HepG2 (cell line): ENCODE measurements around the gene GJB6. TPM values are rescaled to one million over a fixed set of nuclear protein-coding genes. Genes with fewer than 3 reads are reported as not detected.
A peak's percentile ranks its signal among the peaks of the same experiment; 100 is the strongest.

Source experiments
- ATAC-seq: fragments of 200-7000 bp; cut with Tn5 transposase; 3 replicates; pipeline ENCODE4 v1.9.1; 2020; ENCODE audit warnings: mild to moderate bottlenecking, moderate library complexity
- BruUV-seq: library from RNA; stranded (reverse); fragments of 400-500 nt; replicated peaks from 2 replicates; lab custom pipeline; 2021; lab: Mats Ljungman, UMichigan
- CTCF ChIA-PET: fragments of 300-600 bp; formaldehyde crosslinking; extraction: SDS; loops from one replicate; lab custom pipeline; 2021; ENCODE audit warnings: low total read pairs, inconsistent platforms, low intra/inter-chr PET ratio; lab: Yijun Ruan, JAX
- POLR2A ChIA-PET: fragments of 350-600 bp; sonication (Branson Sonifier 250); formaldehyde crosslinking; loops from one replicate; lab custom pipeline; 2020; ENCODE audit warnings: antibody characterized with exemption, inconsistent platforms; lab: Yijun Ruan, JAX
- DNase-seq: peaks from one replicate; pipeline ENCODE4 v3.0.0-alpha.2; 2015; ENCODE audit warnings: low spot score
- FAIRE-seq: peaks from 3 replicates; lab custom pipeline; 2011; peaks lifted over from hg19 to GRCh38; lab: Jason Lieb, UNC
- H2AFZ ChIP-seq: one replicate; pipeline ENCODE4 v1.6.1; 2011; ENCODE audit warnings: low read length, inconsistent platforms
- H3K27ac ChIP-seq: fragments of 300-600 bp; 3 replicates; pipeline ENCODE4 v1.8.0; 2011; ENCODE audit warnings: mixed run types, mild to moderate bottlenecking, mixed read lengths, low read length, inconsistent platforms; ENCODE audit not compliant: insufficient read depth; ENCODE audit errors: extremely low read length
- H3K27me3 ChIP-seq, 2 experiments: fragments of 200-600 bp in 1 of 2; 2 replicates in 1 of 2; 3 replicates in 1 of 2; pipeline versions ENCODE4 v1.6.0 to v1.8.0; 2011; ENCODE audit warnings: low read length in 2 of 2, mild to moderate bottlenecking in 2 of 2, moderate library complexity in 2 of 2, inconsistent platforms in 1 of 2; ENCODE audit not compliant: insufficient read depth in 2 of 2, control insufficient read depth in 1 of 2
- H3K36me3 ChIP-seq, 2 experiments: fragments of 200-600 bp in 1 of 2; replicated peaks in 1 of 2; 2 replicates in 1 of 2; 3 replicates in 1 of 2; pipeline versions ENCODE4 v1.5.1 to v1.8.0; 2011; ENCODE audit warnings: low read length in 2 of 2, inconsistent platforms in 1 of 2; ENCODE audit not compliant: insufficient read depth in 2 of 2, control insufficient read depth in 1 of 2
- H3K4me1 ChIP-seq: 2 replicates; pipeline ENCODE4 v1.5.1; 2012; ENCODE audit warnings: low read length, inconsistent platforms; ENCODE audit not compliant: insufficient read depth
- H3K4me2 ChIP-seq: 2 replicates; pipeline ENCODE4 v1.6.0; 2011; ENCODE audit warnings: low read depth, low read length, inconsistent platforms
- H3K4me3 ChIP-seq, 3 experiments: fragments of 200-600 bp in 1 of 3; sonication (generic), shearing (Covaris generic) in 1 of 3; replicated peaks in 1 of 3; 2 replicates each; pipeline ENCODE4 v1.5.1; 2011 to 2016; ENCODE audit warnings: low read length in 3 of 3, inconsistent platforms in 2 of 3, low read depth in 2 of 3, mild to moderate bottlenecking in 2 of 3, control low read depth in 1 of 3, mixed read lengths in 1 of 3; ENCODE audit not compliant: insufficient read depth in 1 of 3
- H3K79me2 ChIP-seq: one replicate; pipeline ENCODE4 v1.6.1; 2011; ENCODE audit warnings: low read length, inconsistent platforms; ENCODE audit not compliant: insufficient read depth
- H3K9ac ChIP-seq: 2 replicates; pipeline ENCODE4 v1.6.0; 2011; ENCODE audit warnings: mild to moderate bottlenecking, low read depth, low read length, inconsistent platforms; ENCODE audit not compliant: insufficient read depth
- H3K9me3 ChIP-seq: 2 replicates; pipeline ENCODE4 v1.5.1; 2012; ENCODE audit warnings: mild to moderate bottlenecking, low read length
- H4K20me1 ChIP-seq: 2 replicates; pipeline ENCODE4 v1.6.0; 2011; ENCODE audit warnings: inconsistent platforms, mild to moderate bottlenecking, low read length, moderate library complexity; ENCODE audit not compliant: insufficient read depth
- ATM ChIP-seq: fragments of 450-650 bp; IDR thresholded peaks from 2 replicates; pipeline ENCODE4 v1.7.1; 2017; ENCODE audit warnings: mild to moderate bottlenecking, borderline replicate concordance
- DMAP1 ChIP-seq: IDR thresholded peaks from 2 replicates; pipeline ENCODE4 v1.6.1; 2016
- MAFF ChIP-seq: IDR thresholded peaks from 2 replicates; pipeline ENCODE4 v1.6.1; 2011; ENCODE audit warnings: low read depth, low read length, improper control_type of control experiment
- MAFK ChIP-seq, 2 experiments: IDR thresholded peaks in 1 of 2; conservative IDR thresholded peaks in 1 of 2; 2 replicates each; pipeline ENCODE4 v1.6.1; 2011; ENCODE audit warnings: improper control_type of control experiment in 2 of 2, low read length in 2 of 2
- SALL2 ChIP-seq: sonication (generic); formaldehyde crosslinking; IDR thresholded peaks from 2 replicates; pipeline ENCODE4 v1.8.1; 2023; ENCODE audit warnings: mild to moderate bottlenecking, missing genetic modification reagents, inconsistent platforms
- THYN1 ChIP-seq: sonication (generic); formaldehyde crosslinking; IDR thresholded peaks from 2 replicates; pipeline ENCODE4 v1.8.1; 2023; ENCODE audit warnings: low read depth, mild to moderate bottlenecking, moderate library complexity, missing genetic modification reagents, borderline replicate concordance
- ZFP1 ChIP-seq: IDR thresholded peaks from 2 replicates; pipeline ENCODE4 v1.6.1; 2016
- ZNF143 ChIP-seq: sonication (generic); formaldehyde crosslinking; IDR thresholded peaks from 2 replicates; pipeline ENCODE4 v1.4.0; 2020; ENCODE audit warnings: missing genetic modification reagents
- WGBS: methylation state at CpG from one replicate; pipeline ENCODE4 v1.1.6; 2017; ENCODE audit warnings: low lambda C conversion rate; 5-methylcytosine and 5-hydroxymethylcytosine counted together
- in situ Hi-C: cut with HindIII; loops from 2 replicates; pipeline ENCODE4 v1.10.0; 2017; ENCODE audit warnings: low pct_unique_long_range_greater_than_20kb; ENCODE audit not compliant: extremely low pct_ligation_motif_present
- intact Hi-C: fragments of 100-400 bp; cut with micrococcal nuclease; formaldehyde crosslinking; loops from one replicate; pipeline ENCODE4 v1.10.0; 2022; ENCODE audit not compliant: unreplicated experiment
- polyA plus RNA-seq, 8 experiments: library from polyadenylated mRNA; depleted of rRNA in 3 of 8; stranded (reverse) in 7 of 8; unstranded in 1 of 8; fragments of >200 nt; fragmentation: Illumina TruSeq in 4 of 8; extraction: Trizol in 4 of 8; gene quantifications; 2 replicates each; pipeline versions ENCODE4 v1.2.1 to v1.2.3, GENCODE V29; 2011 to 2016; ENCODE audit warnings: low read depth in 4 of 8, missing spikeins in 1 of 8, mixed read lengths in 1 of 8; ENCODE audit not compliant: insufficient read depth in 1 of 8
- total RNA-seq, 5 experiments: library from RNA; depleted of rRNA; stranded (reverse); fragments of >200 nt; fragmentation: Illumina TruSeq; extraction: Trizol; gene quantifications; 2 replicates each; pipeline ENCODE4 v1.2.3, GENCODE V29; 2016; ENCODE audit warnings: low read depth in 1 of 5
- TF ChIP-seq, protein P1 (sequence below): sonication (generic); formaldehyde crosslinking; IDR thresholded peaks from 2 replicates; pipeline ENCODE4 v1.4.0; 2020; ENCODE audit warnings: mild to moderate bottlenecking, missing genetic modification reagents

GJB6 gene
- total and polyA plus RNA-seq, 2 of the 13 experiments (the other 11 are each of a cell fraction or from before 2014, with no cell fraction given) = not detected

DNA sequence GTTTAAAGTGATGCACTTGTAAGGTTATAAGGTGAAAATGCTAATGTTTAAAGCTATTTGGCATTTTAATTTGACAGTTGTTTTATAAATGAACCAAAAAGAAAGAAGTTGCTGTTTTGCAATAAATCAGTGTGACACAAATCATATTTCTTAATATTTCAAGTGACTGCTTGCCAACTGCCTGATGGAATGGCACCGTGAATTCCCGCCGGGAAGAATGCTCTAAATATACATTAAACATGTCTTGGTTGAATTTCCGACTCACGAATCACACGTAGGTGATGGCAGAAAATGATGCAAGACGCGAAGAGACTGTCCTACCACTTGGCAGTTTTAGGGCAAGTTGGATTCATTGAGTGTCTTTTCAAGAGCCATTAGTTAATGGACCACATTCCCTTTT lies 36.3 kb downstream of the GJB6 start (continued):
- TF ChIP-seq, protein P1, sequence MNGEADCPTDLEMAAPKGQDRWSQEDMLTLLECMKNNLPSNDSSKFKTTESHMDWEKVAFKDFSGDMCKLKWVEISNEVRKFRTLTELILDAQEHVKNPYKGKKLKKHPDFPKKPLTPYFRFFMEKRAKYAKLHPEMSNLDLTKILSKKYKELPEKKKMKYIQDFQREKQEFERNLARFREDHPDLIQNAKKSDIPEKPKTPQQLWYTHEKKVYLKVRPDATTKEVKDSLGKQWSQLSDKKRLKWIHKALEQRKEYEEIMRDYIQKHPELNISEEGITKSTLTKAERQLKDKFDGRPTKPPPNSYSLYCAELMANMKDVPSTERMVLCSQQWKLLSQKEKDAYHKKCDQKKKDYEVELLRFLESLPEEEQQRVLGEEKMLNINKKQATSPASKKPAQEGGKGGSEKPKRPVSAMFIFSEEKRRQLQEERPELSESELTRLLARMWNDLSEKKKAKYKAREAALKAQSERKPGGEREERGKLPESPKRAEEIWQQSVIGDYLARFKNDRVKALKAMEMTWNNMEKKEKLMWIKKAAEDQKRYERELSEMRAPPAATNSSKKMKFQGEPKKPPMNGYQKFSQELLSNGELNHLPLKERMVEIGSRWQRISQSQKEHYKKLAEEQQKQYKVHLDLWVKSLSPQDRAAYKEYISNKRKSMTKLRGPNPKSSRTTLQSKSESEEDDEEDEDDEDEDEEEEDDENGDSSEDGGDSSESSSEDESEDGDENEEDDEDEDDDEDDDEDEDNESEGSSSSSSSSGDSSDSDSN (CRISPR knock-in tag) = no peak
- TF ChIP-seq ZFP1 (CRISPR knock-in tag) (no peak), SALL2 (no peak), ATM (no peak), ZNF143 (CRISPR knock-in tag) (no peak), THYN1 (no peak)
- TF ChIP-seq, all 625 proteins: peak for 0

DNA sequence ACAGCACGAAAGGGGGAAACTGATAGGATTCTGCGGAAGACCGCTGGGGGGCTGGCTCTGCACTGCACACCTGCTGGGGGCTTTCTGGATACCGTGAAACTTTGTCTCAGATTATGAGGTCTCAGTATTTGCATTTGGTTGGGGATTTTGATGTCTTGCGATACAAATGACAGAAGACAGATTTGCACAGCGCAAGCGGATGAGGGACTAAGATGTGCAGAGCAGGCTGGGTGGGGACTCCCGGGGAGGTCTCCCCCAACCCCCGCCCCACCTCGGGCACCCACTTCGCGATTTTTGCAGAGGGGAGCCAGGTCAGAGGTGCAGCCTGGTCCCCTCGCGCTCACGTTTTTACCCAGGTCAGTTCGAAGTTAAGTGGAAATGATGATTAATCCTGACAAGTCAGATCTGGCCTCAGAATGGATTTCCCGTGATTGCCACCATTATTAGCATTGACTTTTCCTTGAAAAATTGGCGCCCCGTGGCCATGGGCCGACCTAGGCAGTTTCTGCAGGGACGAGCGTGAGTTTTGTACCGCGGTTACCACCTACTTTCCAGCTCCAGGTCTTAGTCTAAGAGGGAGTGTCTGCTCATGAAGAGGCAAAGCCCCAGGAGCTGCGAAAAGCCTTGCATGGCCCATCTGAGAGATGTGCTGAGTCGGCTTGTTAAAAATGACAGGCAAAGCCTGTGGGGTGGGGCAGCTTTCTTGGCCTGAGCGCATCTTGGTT lies 38.0 kb downstream of the GJB6 start:
- TF ChIP-seq MAFF = peak; percentile 84
- TF ChIP-seq MAFK (conservative IDR thresholded peaks at IDR 0.05 in 1 of 2, IDR thresholded peaks at IDR 0.05 in 1 of 2; ENCODE audit: low read length in 2 of 2) = peak; percentile 85 to 93
- TF ChIP-seq DMAP1 (CRISPR knock-in tag) = no peak
- TF ChIP-seq, all 625 proteins: peak for 2
- Histone ChIP-seq H3K79me2 (no peaks in the 10 kb centered on the region), H3K4me3 (no peak overlapping the region), H3K4me2 (no peak overlapping the region), H3K27ac (no peak overlapping the region), H2AFZ (no peak overlapping the region), H3K27me3 (peaks cover 3 to 53% of the 10 kb centered on the region in 2 experiments), H3K36me3 (no peaks in the 10 kb centered on the region), H3K9me3 (no peaks in the 10 kb centered on the region), H3K9ac (no peak overlapping the region), H4K20me1 (no peaks in the 10 kb centered on the region; the same call in 1 of the 2 replicates), H3K4me1 (peaks cover 47% of the 10 kb centered on the region)
- ChIA-PET CTCF (no interaction called here), POLR2A (no interaction called here)
- intact Hi-C loops (no loop called here), in situ Hi-C loops (loop anchor here (10.0 kb wide), 1 partner anchor 101 kb away; no protein-coding TSS in a partner anchor)
- DNase-seq (no peak), ATAC-seq (no peak), FAIRE-seq (no peak)
- 78% methylated on average over 27 of the region's 27 CpGs for WGBS
- no TSS peak for BruUV-seq
